Peyer's patch (tissue), 4 donors: Measurements from ENCODE around the gene PRKAR2A.

Experiments
- CTCF ChIP-seq, 6 experiments: fragments of 450-650 bp in 4 of 6; fragments of 200-600 bp in 2 of 6; sonication (generic) in 1 of 6; IDR thresholded peaks; one replicate each; pipeline ENCODE4 v1.5.1; 2017 to 2019; ENCODE audit warnings: antibody characterized with exemption in 6 of 6, mild to moderate bottlenecking in 3 of 6, moderate library complexity in 1 of 6
- POLR2A ChIP-seq, 2 donors: fragments of 450-650 bp; IDR thresholded peaks; one replicate each; pipeline ENCODE4 v1.5.1; 2017; ENCODE audit warnings: antibody characterized with exemption in 2 of 2, mild to moderate bottlenecking in 2 of 2, moderate library complexity in 2 of 2

GRCh38 chr3:48716508-48716981 lies 131.1 kb downstream of the PRKAR2A start:
- no peak for TF ChIP-seq CTCF (IDR thresholded peaks at IDR 0.05)
- no peak for TF ChIP-seq POLR2A (IDR thresholded peaks at IDR 0.05)
